ENCODE data around the gene KDM2A. TPM values are rescaled to one million over a fixed set of nuclear protein-coding genes. Genes with fewer than 3 reads are reported as not detected.

Gene KDM2A
- total RNA-seq, 1 donor from 2014 or later = 70.4 TPM

DNA sequence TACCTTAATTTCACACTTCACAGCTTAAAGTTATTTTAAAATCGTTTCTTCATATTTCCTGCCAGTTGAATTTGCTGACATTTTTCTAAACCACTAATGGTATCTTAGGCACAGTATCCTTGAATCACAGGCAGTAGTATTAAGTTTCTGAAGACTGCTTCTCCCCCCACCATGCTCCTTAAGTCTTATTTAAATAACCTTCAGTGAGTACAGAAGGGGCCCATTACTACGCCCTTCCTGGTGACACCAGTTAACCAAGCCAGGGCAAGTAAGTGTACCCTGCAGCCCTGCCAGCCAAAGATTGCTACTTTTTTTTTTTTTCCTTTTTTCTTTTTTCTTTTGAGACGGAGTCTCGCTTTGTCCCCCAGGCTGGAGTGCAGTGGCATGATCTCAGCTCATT, 19.9 kb downstream of the KDM2A start:
- no peak for FAIRE-seq
- no peak overlapping the region for H3K4me3 ChIP-seq (ENCODE audit: insufficient read depth, low read depth, low read length)
- no peak overlapping the region for H3K9ac ChIP-seq (ENCODE audit: low read length)
- H3K27me3 ChIP-seq (ENCODE audit: insufficient read depth, low read length) = no peaks in the 10 kb centered on the region
- peaks cover 21% of the 10 kb centered on the region for H3K36me3 ChIP-seq (ENCODE audit: insufficient read depth, low read length)
- H3K4me3 Mint-ChIP-seq (ENCODE audit: unreplicated experiment) = no peak overlapping the region
- H3K36me3 Mint-ChIP-seq (ENCODE audit: low read depth, unreplicated experiment) = peaks cover 23% of the 10 kb centered on the region
- no peak overlapping the region for H2AFZ ChIP-seq (ENCODE audit: low read depth, low read length)
- peaks cover 85% of the 10 kb centered on the region for H3K79me2 ChIP-seq (ENCODE audit: insufficient read depth, low read length)
- no peaks in the 10 kb centered on the region for H3K9me3 Mint-ChIP-seq (ENCODE audit: unreplicated experiment)
- H3K9me3 ChIP-seq (ENCODE audit: insufficient read depth, low read depth, low read length) = no peaks in the 10 kb centered on the region
- H3K27ac ChIP-seq (ENCODE audit: low read depth, low read length) = no peak overlapping the region
- H3K4me2 ChIP-seq (ENCODE audit: low read length) = no peak overlapping the region
- TF ChIP-seq, protein P1, sequence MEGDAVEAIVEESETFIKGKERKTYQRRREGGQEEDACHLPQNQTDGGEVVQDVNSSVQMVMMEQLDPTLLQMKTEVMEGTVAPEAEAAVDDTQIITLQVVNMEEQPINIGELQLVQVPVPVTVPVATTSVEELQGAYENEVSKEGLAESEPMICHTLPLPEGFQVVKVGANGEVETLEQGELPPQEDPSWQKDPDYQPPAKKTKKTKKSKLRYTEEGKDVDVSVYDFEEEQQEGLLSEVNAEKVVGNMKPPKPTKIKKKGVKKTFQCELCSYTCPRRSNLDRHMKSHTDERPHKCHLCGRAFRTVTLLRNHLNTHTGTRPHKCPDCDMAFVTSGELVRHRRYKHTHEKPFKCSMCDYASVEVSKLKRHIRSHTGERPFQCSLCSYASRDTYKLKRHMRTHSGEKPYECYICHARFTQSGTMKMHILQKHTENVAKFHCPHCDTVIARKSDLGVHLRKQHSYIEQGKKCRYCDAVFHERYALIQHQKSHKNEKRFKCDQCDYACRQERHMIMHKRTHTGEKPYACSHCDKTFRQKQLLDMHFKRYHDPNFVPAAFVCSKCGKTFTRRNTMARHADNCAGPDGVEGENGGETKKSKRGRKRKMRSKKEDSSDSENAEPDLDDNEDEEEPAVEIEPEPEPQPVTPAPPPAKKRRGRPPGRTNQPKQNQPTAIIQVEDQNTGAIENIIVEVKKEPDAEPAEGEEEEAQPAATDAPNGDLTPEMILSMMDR (IDR thresholded peaks at IDR 0.05; ENCODE audit: insufficient read depth, low read depth, low read length) = no peak
- TF ChIP-seq EZH2 (IDR thresholded peaks at IDR 0.05; ENCODE audit: insufficient read depth, low read length) = no peak
- H3K27me3 Mint-ChIP-seq (ENCODE audit: low read depth, unreplicated experiment) = no peaks in the 10 kb centered on the region
- no peaks in the 10 kb centered on the region for H3K4me1 ChIP-seq (ENCODE audit: insufficient read depth, low read length)
- peaks cover 61% of the 10 kb centered on the region for H4K20me1 ChIP-seq (ENCODE audit: insufficient read depth, low read length)
- peaks cover 3% of the 10 kb centered on the region for H3K4me1 Mint-ChIP-seq (ENCODE audit: low read depth, unreplicated experiment)
- H3K27ac Mint-ChIP-seq (ENCODE audit: unreplicated experiment) = no peak overlapping the region
- DNase-seq (ENCODE audit: low read depth) = no peak

DNA sequence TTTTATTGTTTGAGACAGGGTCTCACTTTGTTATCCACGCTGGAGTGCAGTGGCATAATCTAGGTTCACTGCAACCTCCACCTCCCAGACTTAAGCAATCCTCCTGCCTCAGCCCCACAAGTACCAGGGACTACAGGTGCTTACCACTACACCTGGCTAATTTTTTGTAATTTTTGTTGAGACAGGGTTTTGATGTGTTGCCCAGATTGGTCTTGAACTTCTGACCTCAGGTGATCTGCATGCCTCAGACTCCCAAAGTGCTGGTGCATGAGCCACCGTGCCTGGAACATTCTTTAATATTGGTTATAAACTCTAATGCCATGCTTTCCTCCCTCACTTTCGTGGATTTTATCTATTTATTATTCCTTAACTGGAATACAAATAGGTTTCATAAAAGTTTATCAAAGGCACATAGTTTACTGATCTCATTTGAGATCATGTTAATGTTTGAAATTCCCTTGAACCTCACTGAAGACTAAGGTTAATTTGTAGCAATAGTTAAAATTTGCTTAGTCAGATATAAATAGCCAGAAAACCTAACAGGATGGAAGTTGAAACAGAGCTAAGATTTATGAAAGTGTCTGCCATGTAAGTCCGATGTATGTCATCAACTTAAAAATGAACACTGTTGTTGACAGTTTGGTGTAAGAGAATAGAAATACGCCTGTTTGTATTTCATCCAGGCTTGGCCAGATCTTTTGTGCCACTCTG, 27.6 kb downstream of the KDM2A start:
- FAIRE-seq (no peak), DNase-seq (ENCODE audit: low read depth) (no peak)
- no peak overlapping the region for H3K4me3 Mint-ChIP-seq (ENCODE audit: unreplicated experiment)
- no peaks in the 10 kb centered on the region for H3K4me1 Mint-ChIP-seq (ENCODE audit: low read depth, unreplicated experiment)
- H3K27ac Mint-ChIP-seq (ENCODE audit: unreplicated experiment) = no peak overlapping the region
- Histone ChIP-seq H3K36me3 (ENCODE audit: insufficient read depth, low read length) (peaks cover 12% of the 10 kb centered on the region), H4K20me1 (ENCODE audit: insufficient read depth, low read length) (peaks cover 48% of the 10 kb centered on the region), H3K9ac (ENCODE audit: low read length) (no peak overlapping the region), H3K4me1 (ENCODE audit: insufficient read depth, low read length) (peaks cover 9% of the 10 kb centered on the region), H3K27me3 (ENCODE audit: insufficient read depth, low read length) (no peaks in the 10 kb centered on the region), H3K4me2 (ENCODE audit: low read length) (no peak overlapping the region), H2AFZ (ENCODE audit: low read depth, low read length) (no peak overlapping the region), H3K9me3 (ENCODE audit: insufficient read depth, low read depth, low read length) (no peaks in the 10 kb centered on the region), H3K4me3 (ENCODE audit: insufficient read depth, low read depth, low read length) (no peak overlapping the region), H3K27ac (ENCODE audit: low read depth, low read length) (no peak overlapping the region), H3K79me2 (ENCODE audit: insufficient read depth, low read length) (peaks cover 76% of the 10 kb centered on the region)
- peaks cover 3% of the 10 kb centered on the region for H3K36me3 Mint-ChIP-seq (ENCODE audit: low read depth, unreplicated experiment)
- H3K27me3 Mint-ChIP-seq (ENCODE audit: low read depth, unreplicated experiment) = no peaks in the 10 kb centered on the region
- H3K9me3 Mint-ChIP-seq (ENCODE audit: unreplicated experiment) = no peaks in the 10 kb centered on the region
- TF ChIP-seq, protein P1 (IDR thresholded peaks at IDR 0.05; ENCODE audit: insufficient read depth, low read depth, low read length) = no peak
- no peak for TF ChIP-seq EZH2 (IDR thresholded peaks at IDR 0.05; ENCODE audit: insufficient read depth, low read length)

DNA sequence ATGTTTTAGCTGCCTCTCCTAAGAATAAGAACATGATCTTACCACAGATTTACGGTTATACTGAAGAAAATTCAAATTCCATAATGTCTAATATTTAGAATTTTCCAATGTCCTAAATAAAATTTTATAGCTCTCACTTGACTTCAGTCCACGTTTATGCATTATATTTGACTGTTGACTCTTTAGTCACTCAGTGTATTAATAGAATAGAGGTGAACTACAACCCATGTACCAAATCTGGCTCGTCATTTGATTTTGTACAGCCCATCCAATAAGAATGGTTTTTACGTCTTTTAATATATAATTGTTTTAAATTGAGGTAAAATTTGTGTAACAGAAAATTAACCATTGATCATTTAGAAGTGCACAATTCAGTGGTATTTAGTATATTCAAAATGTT, 34.9 kb downstream of the KDM2A start:
- Mint-ChIP-seq H3K4me1 (ENCODE audit: low read depth, unreplicated experiment) (peaks cover 6% of the 10 kb centered on the region), H3K4me3 (ENCODE audit: unreplicated experiment) (no peak overlapping the region)
- DNase-seq (ENCODE audit: low read depth) = no peak

More for the DNA sequence above, 34.9 kb downstream of the KDM2A start:
- TF ChIP-seq, protein P1 (IDR thresholded peaks at IDR 0.05; ENCODE audit: insufficient read depth, low read depth, low read length) = no peak
- no peak for TF ChIP-seq EZH2 (IDR thresholded peaks at IDR 0.05; ENCODE audit: insufficient read depth, low read length)
- no peaks in the 10 kb centered on the region for H3K9me3 ChIP-seq (ENCODE audit: insufficient read depth, low read depth, low read length)
- Mint-ChIP-seq H3K9me3 (ENCODE audit: unreplicated experiment) (no peaks in the 10 kb centered on the region), H3K36me3 (ENCODE audit: low read depth, unreplicated experiment) (peaks cover 6% of the 10 kb centered on the region), H3K27me3 (ENCODE audit: low read depth, unreplicated experiment) (no peaks in the 10 kb centered on the region), H3K27ac (ENCODE audit: unreplicated experiment) (no peak overlapping the region)
- peaks cover 45% of the 10 kb centered on the region for H4K20me1 ChIP-seq (ENCODE audit: insufficient read depth, low read length)
- no peak overlapping the region for H3K4me2 ChIP-seq (ENCODE audit: low read length)
- H3K27ac ChIP-seq (ENCODE audit: low read depth, low read length) = no peak overlapping the region
- peaks cover 9% of the 10 kb centered on the region for H3K36me3 ChIP-seq (ENCODE audit: insufficient read depth, low read length)
- no peak overlapping the region for H3K4me3 ChIP-seq (ENCODE audit: insufficient read depth, low read depth, low read length)
- H3K4me1 ChIP-seq (ENCODE audit: insufficient read depth, low read length) = no peaks in the 10 kb centered on the region
- no peak overlapping the region for H2AFZ ChIP-seq (ENCODE audit: low read depth, low read length)
- peaks cover 74% of the 10 kb centered on the region for H3K79me2 ChIP-seq (ENCODE audit: insufficient read depth, low read length)
- FAIRE-seq = no peak
- H3K9ac ChIP-seq (ENCODE audit: low read length) = no peak overlapping the region
- H3K27me3 ChIP-seq (ENCODE audit: insufficient read depth, low read length) = no peaks in the 10 kb centered on the region

All from astrocyte (in vitro differentiated cells and primary cell).